ENCODE results near the gene VIL1.

The VIL1 gene

GRCh38 chr2:218429911-218430692 lies 11.2 kb downstream of the VIL1 start:
- DNase-seq (ENCODE audit: low read depth), result no peak
- H3K4me3 ChIP-seq (ENCODE audit: low read depth, low read length), result no peak overlapping the region
- TF ChIP-seq CTCF (IDR thresholded peaks at IDR 0.05; ENCODE audit: low read depth, low read length, missing control alignments), result no peak
- in situ Hi-C loops (cut with HindIII; ENCODE audit: low sequenced_read_pairs), result no loop called here

GRCh38 chr2:218430721-218431120 lies 11.8 kb downstream of the VIL1 start:
- H3K4me3 ChIP-seq (ENCODE audit: low read depth, low read length), result no peak overlapping the region
- in situ Hi-C loops (cut with HindIII; ENCODE audit: low sequenced_read_pairs), result no loop called here
- no peak for TF ChIP-seq CTCF (IDR thresholded peaks at IDR 0.05; ENCODE audit: low read depth, low read length, missing control alignments)
- DNase-seq (ENCODE audit: low read depth), result no peak

GRCh38 chr2:218431878-218432277 lies 13.0 kb downstream of the VIL1 start:
- no peak for TF ChIP-seq CTCF (IDR thresholded peaks at IDR 0.05; ENCODE audit: low read depth, low read length, missing control alignments)
- no peak for DNase-seq (ENCODE audit: low read depth)
- in situ Hi-C loops (cut with HindIII; ENCODE audit: low sequenced_read_pairs), result no loop called here
- H3K4me3 ChIP-seq (ENCODE audit: low read depth, low read length), result no peak overlapping the region

- in situ Hi-C loops (cut with HindIII; ENCODE audit: low sequenced_read_pairs), result no loop called here
- no peak for TF ChIP-seq CTCF (IDR thresholded peaks at IDR 0.05; ENCODE audit: low read depth, low read length, missing control alignments)
- H3K4me3 ChIP-seq (ENCODE audit: low read depth, low read length), result no peak overlapping the region
- no peak for DNase-seq (ENCODE audit: low read depth)
These were observed 13.9 kb downstream of the VIL1 start for GRCh38 chr2:218432676-218433365.

- H3K4me3 ChIP-seq (ENCODE audit: low read depth, low read length), result no peak overlapping the region
- in situ Hi-C loops (cut with HindIII; ENCODE audit: low sequenced_read_pairs), result no loop called here
- DNase-seq (ENCODE audit: low read depth), result no peak
- TF ChIP-seq CTCF (IDR thresholded peaks at IDR 0.05; ENCODE audit: low read depth, low read length, missing control alignments), result no peak
These were observed 15.5 kb downstream of the VIL1 start for GRCh38 chr2:218434456-218434855.

GRCh38 chr2:218435003-218435982 lies 16.4 kb downstream of the VIL1 start:
- no peak for TF ChIP-seq CTCF (IDR thresholded peaks at IDR 0.05; ENCODE audit: low read depth, low read length, missing control alignments)
- no peak overlapping the region for H3K4me3 ChIP-seq (ENCODE audit: low read depth, low read length)
- no peak for DNase-seq (ENCODE audit: low read depth)
- in situ Hi-C loops (cut with HindIII; ENCODE audit: low sequenced_read_pairs), result no loop called here

Data from astrocyte of the cerebellum (primary cell).